OCI-LY3 (cell line): ENCODE measurements around the gene DOHH.

Experiments
- H2AFZ ChIP-seq: fragments of 200-600, 300-600 bp; shearing (Covaris generic); 2 replicates; pipeline ENCODE4 v1.6.0; 2014; ENCODE audit warnings: antibody characterized with exemption, low read depth, low read length
- H3K27ac ChIP-seq: fragments of 200-600, 300-600 bp; sonication (generic); 2 replicates; pipeline ENCODE4 v1.5.1; 2014; ENCODE audit warnings: mild to moderate bottlenecking, low read length, moderate library complexity, mixed read lengths
- H3K27me3 ChIP-seq: fragments of 200-600, 300-600 bp; sonication (generic); 2 replicates; pipeline ENCODE4 v1.6.1; 2014; ENCODE audit warnings: low read depth, low read length, mixed read lengths
- H3K36me3 ChIP-seq: fragments of 200-600, 300-600 bp; sonication (generic); replicated peaks from 2 replicates; pipeline ENCODE3; 2014; ENCODE audit warnings: low read depth, low read length, mixed read lengths
- H3K4me1 ChIP-seq: fragments of 300-600, 200-600 bp; sonication (generic); 2 replicates; pipeline ENCODE4 v1.6.1; 2014; ENCODE audit warnings: low read length, mixed read lengths
- H3K4me2 ChIP-seq: fragments of 200-600, 300-600 bp; sonication (generic); 2 replicates; pipeline ENCODE4 v1.6.1; 2014; ENCODE audit warnings: low read length, mixed read lengths
- H3K4me3 ChIP-seq: fragments of 300-600, 200-600 bp; sonication (generic); 2 replicates; pipeline ENCODE4 v1.5.1; 2014; ENCODE audit warnings: antibody characterized with exemption, mild to moderate bottlenecking, low read length, moderate library complexity
- H3K79me2 ChIP-seq: fragments of 300-600, 200-600 bp; shearing (Covaris generic); 2 replicates; pipeline ENCODE4 v1.6.1; 2014; ENCODE audit warnings: mild to moderate bottlenecking, low read length, mixed read lengths
- H3K9ac ChIP-seq: fragments of 300-600, 200-600 bp; shearing (Covaris generic); 2 replicates; pipeline ENCODE4 v1.6.0; 2014; ENCODE audit warnings: mild to moderate bottlenecking, low read length, moderate library complexity
- H3K9me3 ChIP-seq: fragments of 200-600, 300-600 bp; shearing (Covaris generic); 2 replicates; pipeline ENCODE4 v1.6.1; 2014; ENCODE audit warnings: low read length, mixed read lengths; ENCODE audit not compliant: insufficient read depth
- H4K20me1 ChIP-seq: fragments of 200-600, 300-600 bp; sonication (generic); 2 replicates; pipeline ENCODE4 v1.6.1; 2016; ENCODE audit warnings: low read length, mixed read lengths; ENCODE audit not compliant: insufficient read depth
- EZH2phosphoT487 ChIP-seq: fragments of 200-600 bp; shearing (Covaris generic); IDR thresholded peaks from 2 replicates; pipeline ENCODE4 v1.6.1; 2018; ENCODE audit warnings: antibody characterized with exemption, mixed run types, low read depth
- TF ChIP-seq, protein P1 (sequence below): fragments of 200-600, 300-600 bp; sonication (generic); IDR thresholded peaks from 2 replicates; pipeline ENCODE4 v1.5.1; 2014; ENCODE audit warnings: antibody characterized with exemption, low read length, low read depth

DOHH gene

DNA sequence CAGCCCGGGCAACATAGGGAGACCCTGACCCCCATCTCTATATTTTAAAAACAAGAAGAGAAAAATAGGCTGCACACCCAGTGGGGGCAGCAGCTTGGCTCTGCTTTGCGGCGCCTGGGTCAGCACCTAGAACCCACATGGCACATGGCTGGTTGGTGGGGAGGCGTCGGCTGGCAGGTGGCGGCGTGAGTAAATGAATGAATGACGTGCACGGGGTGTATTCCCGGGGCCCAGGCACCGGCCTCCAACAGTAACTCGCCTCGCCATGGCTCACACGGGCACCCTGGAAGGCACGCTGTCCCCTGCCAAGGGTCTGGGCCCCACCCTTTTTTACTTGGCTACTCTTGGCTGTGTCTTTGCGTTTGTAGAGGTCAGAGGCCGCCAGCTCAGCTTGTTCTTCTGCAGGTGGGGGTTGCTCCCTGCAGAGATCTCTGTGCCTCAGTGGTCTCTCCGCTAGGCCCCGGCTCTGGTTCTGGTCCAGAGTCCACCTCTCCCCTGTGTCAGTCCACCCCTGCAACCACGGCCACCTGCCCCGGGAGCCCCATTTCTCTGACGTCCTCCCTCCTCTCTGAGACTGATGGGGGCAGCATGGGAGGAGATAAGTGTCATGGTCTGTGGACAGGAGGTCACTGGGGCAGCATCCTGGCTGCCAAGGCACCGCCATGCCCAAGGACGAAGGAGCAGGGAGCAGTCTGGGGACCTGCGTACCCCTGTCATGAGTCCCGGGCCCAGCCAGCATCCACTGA, 11.2 kb upstream of the DOHH start:
- Histone ChIP-seq H3K36me3 (peaks cover 27% of the 10 kb centered on the region), H3K4me2 (no peak overlapping the region), H3K4me3 (no peak overlapping the region), H4K20me1 (peaks cover 79% of the 10 kb centered on the region), H3K79me2 (peaks cover 96% of the 10 kb centered on the region), H3K27ac (no peak overlapping the region), H3K9me3 (no peaks in the 10 kb centered on the region), H2AFZ (no peak overlapping the region), H3K4me1 (peaks cover 11% of the 10 kb centered on the region), H3K9ac (no peak overlapping the region), H3K27me3 (no peaks in the 10 kb centered on the region)
- no peak for TF ChIP-seq EZH2phosphoT487
- TF ChIP-seq, protein P1, sequence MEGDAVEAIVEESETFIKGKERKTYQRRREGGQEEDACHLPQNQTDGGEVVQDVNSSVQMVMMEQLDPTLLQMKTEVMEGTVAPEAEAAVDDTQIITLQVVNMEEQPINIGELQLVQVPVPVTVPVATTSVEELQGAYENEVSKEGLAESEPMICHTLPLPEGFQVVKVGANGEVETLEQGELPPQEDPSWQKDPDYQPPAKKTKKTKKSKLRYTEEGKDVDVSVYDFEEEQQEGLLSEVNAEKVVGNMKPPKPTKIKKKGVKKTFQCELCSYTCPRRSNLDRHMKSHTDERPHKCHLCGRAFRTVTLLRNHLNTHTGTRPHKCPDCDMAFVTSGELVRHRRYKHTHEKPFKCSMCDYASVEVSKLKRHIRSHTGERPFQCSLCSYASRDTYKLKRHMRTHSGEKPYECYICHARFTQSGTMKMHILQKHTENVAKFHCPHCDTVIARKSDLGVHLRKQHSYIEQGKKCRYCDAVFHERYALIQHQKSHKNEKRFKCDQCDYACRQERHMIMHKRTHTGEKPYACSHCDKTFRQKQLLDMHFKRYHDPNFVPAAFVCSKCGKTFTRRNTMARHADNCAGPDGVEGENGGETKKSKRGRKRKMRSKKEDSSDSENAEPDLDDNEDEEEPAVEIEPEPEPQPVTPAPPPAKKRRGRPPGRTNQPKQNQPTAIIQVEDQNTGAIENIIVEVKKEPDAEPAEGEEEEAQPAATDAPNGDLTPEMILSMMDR: no peak

DNA sequence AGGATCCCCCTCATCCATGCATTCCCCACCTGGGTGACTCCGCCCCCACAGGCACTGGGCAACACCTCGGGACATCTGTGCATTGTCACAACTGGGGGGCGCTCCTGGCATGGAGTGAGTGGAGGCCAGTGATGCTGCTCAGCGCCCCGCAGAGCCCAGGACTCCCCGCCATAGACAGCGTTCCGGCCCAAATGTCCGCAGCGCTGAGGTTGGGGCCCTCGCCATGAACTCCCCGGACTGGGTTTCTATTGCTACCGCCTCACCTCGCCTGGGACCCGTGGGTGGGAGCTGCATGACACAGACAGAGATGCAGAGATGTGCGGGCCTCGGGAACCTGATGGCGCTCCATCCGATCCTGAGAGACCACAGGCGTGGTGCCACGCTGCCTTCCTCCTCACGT, 10.3 kb upstream of the DOHH start:
- Histone ChIP-seq H3K36me3 (peaks cover 27% of the 10 kb centered on the region), H3K27ac (no peak overlapping the region), H3K4me3 (no peak overlapping the region), H2AFZ (no peak overlapping the region), H3K4me2 (no peak overlapping the region), H4K20me1 (peaks cover 69% of the 10 kb centered on the region), H3K27me3 (no peaks in the 10 kb centered on the region), H3K9ac (no peak overlapping the region), H3K79me2 (peaks cover 92% of the 10 kb centered on the region), H3K9me3 (no peaks in the 10 kb centered on the region), H3K4me1 (peaks cover 8% of the 10 kb centered on the region)
- TF ChIP-seq EZH2phosphoT487: no peak
- TF ChIP-seq, protein P1: no peak

GRCh38 chr19:3509566-3509989, 9.1 kb upstream of the DOHH start:
- peaks cover 27% of the 10 kb centered on the region for H3K36me3 ChIP-seq
- H3K4me2 ChIP-seq: no peak overlapping the region

More at GRCh38 chr19:3509566-3509989, 9.1 kb upstream of the DOHH start:
- Histone ChIP-seq H4K20me1 (peaks cover 60% of the 10 kb centered on the region), H3K9me3 (no peaks in the 10 kb centered on the region), H3K27me3 (no peaks in the 10 kb centered on the region), H3K9ac (no peak overlapping the region), H2AFZ (no peak overlapping the region), H3K79me2 (peaks cover 84% of the 10 kb centered on the region), H3K4me3 (no peak overlapping the region), H3K4me1 (peaks cover 14% of the 10 kb centered on the region), H3K27ac (no peak overlapping the region)
- no peak for TF ChIP-seq EZH2phosphoT487
- TF ChIP-seq, protein P1: no peak
